Stimulated activated CD8-positive, alpha-beta memory T cell treated with anti-CD3 and anti-CD28 coated beads, Interleukin-4, amount 100 ng/mL, for 1 hour (primary cell): ENCODE measurements around the gene TUT4.
"Not testable (repeated sequence)": the region's sequence is repeated elsewhere in the genome, so short reads cannot be mapped to it uniquely, and the experiment has no call there.

Experiments used
- DNase-seq, 2 donors: peaks; one replicate each; pipeline ENCODE4 v3.0.0-alpha.2; 2020; ENCODE audit warnings: low read depth in 2 of 2, low spot score in 1 of 2

Gene TUT4

GRCh38 chr1:52552505-52553361 is at the start of gene TUT4:
Gene TUT4 (minus strand): TSS chr1:52553092. CDS start chr1:52526280, 26,812 bp downstream.
- peak; percentile 38 to 44 for DNase-seq

GRCh38 chr1:52601991-52602855 is 49.3 kb upstream of the TUT4 start, which contains the start of gene GPX7:
Gene GPX7 (plus strand): TSS chr1:52602371. CDS start chr1:52602410, 39 bp downstream.
- peak; percentile 19 to 34 for DNase-seq

GRCh38 chr1:52601519-52601918 is 48.6 kb upstream of the TUT4 start:
- DNase-seq, result no peak

- DNase-seq, result no peak
Observed at GRCh38 chr1:52600533-52601179, 47.8 kb upstream of the TUT4 start.

- no peak for DNase-seq
Observed at GRCh38 chr1:52599236-52599635, 46.3 kb upstream of the TUT4 start.

- no peak for DNase-seq
Observed at GRCh38 chr1:52598729-52599128, 45.8 kb upstream of the TUT4 start.

- no peak for DNase-seq
Observed at GRCh38 chr1:52597912-52598311, 45.0 kb upstream of the TUT4 start.

GRCh38 chr1:52595061-52595460 is 42.2 kb upstream of the TUT4 start:
- no peak for DNase-seq

GRCh38 chr1:52593495-52593894 is 40.6 kb upstream of the TUT4 start:
- DNase-seq, result no peak

GRCh38 chr1:52592637-52593323 is 39.9 kb upstream of the TUT4 start:
- no peak for DNase-seq

- DNase-seq, result no peak
Observed at GRCh38 chr1:52590266-52590665, 37.4 kb upstream of the TUT4 start.

- DNase-seq, result no peak
Observed at GRCh38 chr1:52588535-52588934, 35.6 kb upstream of the TUT4 start.

- no peak for DNase-seq
Observed at GRCh38 chr1:52588027-52588426, 35.1 kb upstream of the TUT4 start.

- DNase-seq, result no peak
Observed at GRCh38 chr1:52585474-52585873, 32.6 kb upstream of the TUT4 start.

GRCh38 chr1:52582116-52582696 is 29.3 kb upstream of the TUT4 start:
- DNase-seq, result no peak

GRCh38 chr1:52580283-52580682 is 27.4 kb upstream of the TUT4 start:
- DNase-seq, result no peak

GRCh38 chr1:52579415-52579814 is 26.5 kb upstream of the TUT4 start:
- DNase-seq, result no peak

GRCh38 chr1:52578066-52578465 is 25.2 kb upstream of the TUT4 start:
- not testable (repeated sequence) for DNase-seq

GRCh38 chr1:52576074-52576473 is 23.2 kb upstream of the TUT4 start:
- DNase-seq, result no peak

- no peak for DNase-seq
Observed at GRCh38 chr1:52574594-52574993, 21.7 kb upstream of the TUT4 start.
